Psoas muscle (tissue), 8 donors: ENCODE results near the gene KCNT2. TPM values are rescaled to one million over a fixed set of nuclear protein-coding genes. Genes with fewer than 3 reads are reported as not detected.

Experiments
- ATAC-seq, 4 donors: fragments of 200-7000 bp; cut with Tn5 transposase; one replicate each; pipeline ENCODE4 v1.9.1; 2020; ENCODE audit warnings: moderate library complexity in 3 of 4, mild to moderate bottlenecking in 2 of 4
- DNase-seq, 2 donors: peaks; one replicate each; pipeline ENCODE4 v3.0.0-alpha.2; 2020
- H3K27ac ChIP-seq: fragments of 200-600 bp; one replicate; pipeline ENCODE4 v1.8.0; 2022
- H3K27me3 ChIP-seq, 3 donors: fragments of 200-600 bp in 1 of 3; one replicate each; pipeline versions ENCODE4 v1.6.1 to v1.8.0; 2013 to 2022; ENCODE audit warnings: low read length in 2 of 3, mild to moderate bottlenecking in 2 of 3, moderate library complexity in 1 of 3; ENCODE audit not compliant: insufficient read depth in 3 of 3
- H3K36me3 ChIP-seq, 2 donors: fragments of 200-600 bp in 1 of 2; one replicate each; pipeline versions ENCODE4 v1.6.1 to v1.8.0; 2013 to 2022; ENCODE audit warnings: low read depth in 1 of 2, mild to moderate bottlenecking in 1 of 2, moderate library complexity in 1 of 2; ENCODE audit not compliant: insufficient read depth in 1 of 2
- H3K4me1 ChIP-seq: fragments of 200-600 bp; one replicate; pipeline ENCODE4 v1.8.0; 2022
- H3K4me3 ChIP-seq: fragments of 200-600 bp; one replicate; pipeline ENCODE4 v1.8.0; 2022; ENCODE audit warnings: mild to moderate bottlenecking
- H3K9me3 ChIP-seq: fragments of 200-600 bp; one replicate; pipeline ENCODE4 v1.8.0; 2022
- WGBS, 3 donors: extraction: QIAGEN DNeasy Blood & Tissue Kit; methylation state at CpG; one replicate each; pipeline versions ENCODE4 v1.1.6 to v1.1.7; 2013; 5-methylcytosine and 5-hydroxymethylcytosine counted together
- intact Hi-C, 2 donors: fragments of 100-400 bp; cut with DNase I; formaldehyde crosslinking; loops; one replicate each; pipeline versions ENCODE4 v1.11.0 to v1.14.2; 2022
- polyA plus RNA-seq, 3 donors: library from polyadenylated mRNA; stranded (reverse); fragments of 200-250 nt; gene quantifications; one replicate each; pipeline ENCODE4 v1.2.3, GENCODE V29; 2013
- total RNA-seq, 4 donors: library from RNA; stranded (reverse); fragmentation: NEBNext Ultra II Directional in 2 of 4; extraction: Animal tissue kit (Norgen Biotek cat#: 25700) in 2 of 4; gene quantifications; one replicate each; pipeline versions ENCODE4 v1.2.1 to v1.2.4, GENCODE V29; 2021 to 2023
- TF ChIP-seq, protein P1 (sequence below): fragments of 200-600 bp; IDR thresholded peaks from one replicate; pipeline ENCODE4 v1.8.0; 2022; ENCODE audit warnings: antibody characterized with exemption
- donor health status: healthy with polysubstance abuse.
- donor health status: DM: no; HTN: no; CAD: no; lungs with moderate emphysema.
- donor health status: Bipolar disorder and iron deficiency.
- donor health status: healthy.
- donor health status: DM: yes; HTN: yes; CAD: no.
- donor health status: DM: no; HTN: no; CAD: no.
- donor health status: DM: no; HTN: no; CAD: no.
- donor health status: DM: yes; HTN: yes; CAD: no.

KCNT2 gene
- total and polyA plus RNA-seq, 7 donors = 0.04 to 1.2 (median 0.12) TPM

DNA sequence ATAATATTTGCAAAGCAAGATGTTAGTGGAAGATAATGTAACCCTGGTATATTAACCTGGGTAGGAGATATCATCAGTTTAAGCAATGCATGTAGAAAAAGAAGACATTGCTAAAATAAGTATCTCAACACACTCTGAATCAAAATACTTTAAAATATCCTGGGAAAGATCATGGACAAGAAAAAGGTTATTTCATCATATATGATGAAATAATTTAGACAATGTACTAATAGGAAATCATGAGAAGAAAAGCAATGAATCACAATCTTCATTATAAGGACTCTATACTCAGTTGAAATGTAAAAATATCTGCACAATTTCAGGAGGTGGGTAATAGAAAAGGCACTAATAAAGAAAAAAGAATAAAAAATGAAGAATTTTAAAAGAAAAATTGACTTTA lies 158.8 kb downstream of the KCNT2 start:
- intact Hi-C loops = no loop called here
- H3K9me3 ChIP-seq = no peaks in the 10 kb centered on the region
- DNase-seq = no peak
- no peak overlapping the region for H3K4me3 ChIP-seq
- ATAC-seq = no peak
- TF ChIP-seq, protein P1, sequence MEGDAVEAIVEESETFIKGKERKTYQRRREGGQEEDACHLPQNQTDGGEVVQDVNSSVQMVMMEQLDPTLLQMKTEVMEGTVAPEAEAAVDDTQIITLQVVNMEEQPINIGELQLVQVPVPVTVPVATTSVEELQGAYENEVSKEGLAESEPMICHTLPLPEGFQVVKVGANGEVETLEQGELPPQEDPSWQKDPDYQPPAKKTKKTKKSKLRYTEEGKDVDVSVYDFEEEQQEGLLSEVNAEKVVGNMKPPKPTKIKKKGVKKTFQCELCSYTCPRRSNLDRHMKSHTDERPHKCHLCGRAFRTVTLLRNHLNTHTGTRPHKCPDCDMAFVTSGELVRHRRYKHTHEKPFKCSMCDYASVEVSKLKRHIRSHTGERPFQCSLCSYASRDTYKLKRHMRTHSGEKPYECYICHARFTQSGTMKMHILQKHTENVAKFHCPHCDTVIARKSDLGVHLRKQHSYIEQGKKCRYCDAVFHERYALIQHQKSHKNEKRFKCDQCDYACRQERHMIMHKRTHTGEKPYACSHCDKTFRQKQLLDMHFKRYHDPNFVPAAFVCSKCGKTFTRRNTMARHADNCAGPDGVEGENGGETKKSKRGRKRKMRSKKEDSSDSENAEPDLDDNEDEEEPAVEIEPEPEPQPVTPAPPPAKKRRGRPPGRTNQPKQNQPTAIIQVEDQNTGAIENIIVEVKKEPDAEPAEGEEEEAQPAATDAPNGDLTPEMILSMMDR = no peak
- no peaks in the 10 kb centered on the region for H3K27me3 ChIP-seq
- no peaks in the 10 kb centered on the region for H3K36me3 ChIP-seq
- no peak overlapping the region for H3K27ac ChIP-seq
- H3K4me1 ChIP-seq = no peaks in the 10 kb centered on the region

DNA sequence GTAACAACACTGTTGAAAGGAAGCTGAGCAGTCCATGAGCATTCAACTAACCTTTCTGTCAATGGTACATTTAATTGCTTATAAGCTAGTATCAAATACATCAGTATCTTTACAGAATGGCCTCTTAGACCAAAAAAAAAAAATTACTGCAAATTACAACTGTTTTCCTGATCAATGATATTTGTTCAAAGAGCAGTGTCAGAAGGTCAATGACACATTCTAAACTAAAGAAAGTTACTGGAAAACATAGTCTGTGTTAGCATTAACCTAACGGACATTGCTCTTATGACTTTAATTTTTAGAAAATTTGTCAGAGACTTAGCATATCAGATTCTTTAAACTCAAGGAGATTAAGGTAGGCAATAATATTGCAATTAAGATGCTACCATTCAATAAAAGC lies 162.5 kb downstream of the KCNT2 start:
- 98 to 99% (median 98%) methylated on average over 1 of the region's 1 CpG for WGBS, 3 donors
- H3K27me3 ChIP-seq = no peaks in the 10 kb centered on the region
- no peaks in the 10 kb centered on the region for H3K36me3 ChIP-seq
- TF ChIP-seq, protein P1 = no peak
- no peak overlapping the region for H3K27ac ChIP-seq
- DNase-seq = no peak
- H3K9me3 ChIP-seq = no peaks in the 10 kb centered on the region
- H3K4me1 ChIP-seq = no peaks in the 10 kb centered on the region
- H3K4me3 ChIP-seq = no peak overlapping the region
- intact Hi-C loops = no loop called here
- no peak for ATAC-seq

DNA sequence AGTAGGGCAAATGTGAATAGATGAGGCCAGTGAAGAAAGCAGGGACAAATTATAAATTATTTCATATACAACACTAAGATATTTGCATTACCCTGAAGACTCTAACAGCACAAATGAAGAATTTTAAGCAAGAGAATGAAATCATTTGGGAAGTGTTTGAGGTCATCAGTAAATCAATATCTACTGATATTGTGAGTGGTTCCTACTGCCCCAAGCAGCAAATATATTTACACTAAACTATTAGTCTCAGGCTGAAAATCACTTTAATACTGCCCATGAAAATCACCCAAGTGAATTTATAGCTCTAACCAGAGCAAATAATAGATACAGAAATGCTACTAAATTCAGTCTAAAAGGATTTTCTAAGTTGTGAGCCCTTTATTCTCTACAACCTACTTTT lies 163.6 kb downstream of the KCNT2 start:
- intact Hi-C loops = no loop called here
- DNase-seq (no peak), ATAC-seq (no peak)
- Histone ChIP-seq H3K4me3 (no peak overlapping the region), H3K27me3 (no peaks in the 10 kb centered on the region), H3K4me1 (no peaks in the 10 kb centered on the region), H3K27ac (no peak overlapping the region), H3K36me3 (no peaks in the 10 kb centered on the region), H3K9me3 (no peaks in the 10 kb centered on the region)
- TF ChIP-seq, protein P1 = no peak

DNA sequence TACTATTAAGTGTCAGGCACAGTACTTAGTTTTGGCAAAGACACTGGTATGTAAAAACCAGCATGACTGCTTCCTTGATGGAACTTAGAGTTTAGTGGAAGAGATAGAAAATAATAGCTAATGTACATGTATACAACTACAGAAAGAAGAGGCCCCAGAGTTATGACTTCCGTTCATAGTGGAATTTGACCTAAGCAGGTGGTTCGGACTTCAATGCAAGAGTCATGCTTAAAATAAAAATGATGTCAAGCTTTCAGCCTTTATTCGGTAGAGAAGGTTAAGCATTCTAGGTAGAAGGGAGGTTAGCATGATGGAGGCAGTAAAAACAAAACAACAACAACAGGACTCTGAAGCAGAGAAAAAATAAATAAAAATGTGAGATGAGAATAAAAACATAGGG lies 165.9 kb downstream of the KCNT2 start:
- TF ChIP-seq, protein P1 = no peak
- Histone ChIP-seq H3K36me3 (no peaks in the 10 kb centered on the region), H3K27me3 (no peaks in the 10 kb centered on the region), H3K4me1 (no peaks in the 10 kb centered on the region), H3K9me3 (no peaks in the 10 kb centered on the region), H3K27ac (no peak overlapping the region), H3K4me3 (no peak overlapping the region)
- no peak for ATAC-seq
- 40 to 46% (median 42%) methylated on average over 3 of the region's 3 CpGs for WGBS, 3 donors
- DNase-seq = no peak
- intact Hi-C loops = no loop called here

DNA sequence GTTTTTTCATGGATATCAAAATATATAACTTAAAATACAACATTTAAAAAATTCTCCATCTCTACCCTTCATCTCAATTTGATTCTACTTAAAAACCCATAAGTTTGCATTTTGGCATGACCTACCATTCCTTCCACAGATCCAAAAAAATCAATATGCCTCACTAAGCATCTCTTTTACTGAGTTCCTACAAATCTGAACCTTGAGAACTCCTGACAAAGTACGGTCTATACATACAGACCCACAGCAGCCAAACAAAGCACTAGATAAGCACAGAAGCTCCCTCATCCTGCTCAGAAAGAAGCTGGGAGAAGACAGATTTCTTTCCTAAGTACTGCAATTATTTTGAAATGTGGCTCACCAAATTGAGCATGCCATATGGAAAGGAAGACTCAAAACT lies 167.5 kb downstream of the KCNT2 start:
- WGBS, 3 donors = 89 to 94% (median 93%) methylated on average over 1 of the region's 1 CpG
- Histone ChIP-seq H3K4me1 (no peaks in the 10 kb centered on the region), H3K27me3 (no peaks in the 10 kb centered on the region), H3K27ac (no peak overlapping the region), H3K9me3 (no peaks in the 10 kb centered on the region), H3K36me3 (no peaks in the 10 kb centered on the region), H3K4me3 (no peak overlapping the region)
- TF ChIP-seq, protein P1 = no peak
- intact Hi-C loops = no loop called here
- ATAC-seq (no peak), DNase-seq (no peak)
